ENCODE results near the gene JMJD7.

Gene JMJD7

GRCh38 chr15:41847981-41848380 is 20.1 kb downstream of the JMJD7 start:
- DNase-seq: no peak

GRCh38 chr15:41848631-41849030 is 20.7 kb downstream of the JMJD7 start:
- DNase-seq: no peak

DNA sequence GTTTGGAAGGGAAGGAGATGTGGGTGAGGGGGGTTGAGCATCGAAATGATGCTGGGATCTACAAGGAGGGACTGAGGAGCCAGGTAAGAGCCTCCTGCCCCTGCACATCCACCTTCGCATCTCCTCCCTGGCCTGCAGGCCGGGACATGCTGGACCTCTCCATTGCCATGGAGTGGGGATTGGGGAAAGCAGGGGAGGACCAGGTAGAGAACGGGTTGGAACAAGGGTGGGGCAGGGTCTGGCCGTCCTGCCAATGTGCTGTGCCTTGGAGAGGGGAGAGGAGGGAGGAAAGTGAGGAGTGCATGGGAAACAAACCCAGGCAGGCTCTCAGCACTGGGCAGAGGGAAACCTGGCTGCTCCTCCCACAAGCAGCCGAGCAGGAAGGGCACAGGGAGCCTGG is 21.3 kb downstream of the JMJD7 start:
- DNase-seq: no peak

DNA sequence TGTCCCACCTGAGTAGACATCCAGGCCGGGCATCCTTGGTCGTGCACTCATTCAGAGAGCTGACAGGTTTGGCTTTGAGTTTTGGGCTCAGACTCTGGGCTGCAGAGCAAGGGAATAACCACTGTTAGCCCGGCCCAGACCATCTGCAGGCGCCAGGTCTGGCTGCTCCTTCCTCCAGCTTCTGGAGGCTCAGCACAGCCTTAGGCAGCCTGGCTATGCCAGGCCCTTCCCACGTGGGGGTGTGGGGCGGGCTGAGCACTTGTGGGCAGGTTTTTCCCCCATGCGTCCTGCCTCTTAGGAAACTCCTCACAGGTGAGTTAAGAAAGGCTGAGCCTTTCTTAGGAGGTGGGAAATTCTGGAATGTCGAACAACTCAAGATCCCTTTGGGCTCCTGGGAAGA is 22.0 kb downstream of the JMJD7 start:
- no peak for DNase-seq

DNA sequence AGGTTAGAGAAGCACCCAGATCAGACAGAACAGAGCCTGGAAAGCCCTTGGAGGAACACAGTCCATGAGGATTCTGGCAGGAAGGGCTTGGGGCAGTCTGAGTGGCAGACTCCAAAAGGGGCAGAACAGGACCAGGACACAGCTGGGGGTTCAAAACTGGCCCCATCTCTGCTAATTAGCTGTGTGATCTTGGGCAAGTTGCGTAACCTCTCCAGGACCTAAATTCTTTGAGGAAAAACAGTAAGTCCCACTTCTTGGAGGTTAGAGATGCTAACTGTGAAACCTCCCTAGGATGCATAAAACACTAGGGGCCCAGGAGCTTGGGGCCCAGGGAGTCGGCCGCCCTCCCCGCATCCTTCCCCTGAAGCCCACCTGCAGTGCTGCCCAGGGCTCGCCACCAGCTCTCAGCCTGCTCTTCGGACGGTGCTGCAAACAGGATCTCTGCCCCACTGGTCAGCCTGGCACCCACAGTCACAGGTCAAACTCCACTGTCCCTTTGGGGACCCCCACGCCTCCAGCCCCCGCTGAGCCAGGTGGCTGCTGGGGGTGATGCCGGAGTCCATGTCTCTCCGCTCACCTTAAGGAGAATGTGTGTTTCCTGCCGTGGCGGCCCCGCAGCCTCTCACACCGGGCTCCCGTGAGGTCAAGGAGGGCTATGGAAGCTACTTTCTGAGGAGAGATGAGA is 22.7 kb downstream of the JMJD7 start:
- no peak for DNase-seq

- DNase-seq: no peak
These were observed 23.3 kb downstream of the JMJD7 start for GRCh38 chr15:41851167-41851523.

- DNase-seq: no peak
These were observed 24.0 kb downstream of the JMJD7 start for GRCh38 chr15:41851755-41852370.

DNA sequence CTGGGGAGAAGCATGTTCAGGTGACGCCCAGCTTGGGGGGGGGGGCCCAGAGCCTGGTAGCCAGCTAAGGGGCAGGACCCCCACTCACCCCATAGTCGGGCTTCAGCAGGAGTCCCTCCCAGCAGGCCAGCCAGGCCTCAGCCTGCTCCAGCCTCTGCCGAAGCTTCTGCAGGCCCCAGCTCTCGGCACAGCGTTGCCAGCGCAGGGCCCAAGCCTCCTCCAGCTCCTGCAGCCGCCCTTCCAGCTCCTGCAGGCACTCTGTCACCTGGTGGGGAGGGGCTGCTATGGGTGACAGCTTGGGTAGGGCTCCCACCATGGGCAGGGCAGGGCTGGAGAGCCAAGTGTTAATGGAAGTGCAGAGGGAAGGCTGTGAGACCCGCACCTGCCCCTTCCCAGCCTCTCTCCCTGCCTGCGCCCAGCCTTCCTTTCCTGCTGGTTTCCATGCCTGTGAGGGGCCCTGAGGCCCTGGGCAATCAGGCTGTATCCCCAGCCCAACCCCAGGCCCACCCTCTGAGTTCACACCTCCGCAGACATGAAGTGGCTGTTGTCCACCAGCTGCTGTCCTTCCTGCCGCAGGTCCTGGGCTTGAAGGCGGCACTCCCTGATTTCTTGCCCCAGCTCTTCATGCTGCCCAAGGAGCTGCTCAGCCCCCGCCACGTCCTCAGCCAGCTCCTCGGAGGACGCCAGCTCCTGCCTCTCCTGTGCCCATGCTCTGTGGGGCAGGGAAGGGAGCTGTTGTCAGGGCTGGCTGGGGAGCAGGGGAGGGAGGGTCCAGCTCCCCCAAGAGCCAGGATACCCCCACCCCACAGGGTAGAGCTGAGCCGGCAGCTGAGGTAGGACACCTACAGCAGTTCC is 25.1 kb downstream of the JMJD7 start:
- DNase-seq: no peak

DNA sequence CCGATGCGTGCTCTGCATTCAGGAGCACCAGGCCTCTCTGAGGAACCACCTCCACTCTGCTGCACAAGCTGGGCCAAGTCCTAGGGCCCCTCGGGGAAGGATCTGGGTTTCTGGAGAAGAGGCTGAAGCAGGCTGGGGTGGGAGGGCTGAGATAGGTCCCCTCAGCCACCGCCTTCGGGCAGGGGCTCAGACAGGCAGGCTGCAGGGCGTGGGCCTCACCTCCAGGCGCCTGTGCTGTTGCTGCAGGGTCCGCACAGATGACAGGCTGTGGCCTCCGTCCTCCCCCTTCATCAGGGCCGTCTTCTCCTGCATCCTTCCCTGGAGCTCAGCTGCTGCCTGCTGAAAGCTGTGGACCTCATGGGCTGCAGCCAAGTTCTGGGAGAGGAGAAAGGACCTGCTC is 25.9 kb downstream of the JMJD7 start:
- no peak for DNase-seq

DNA sequence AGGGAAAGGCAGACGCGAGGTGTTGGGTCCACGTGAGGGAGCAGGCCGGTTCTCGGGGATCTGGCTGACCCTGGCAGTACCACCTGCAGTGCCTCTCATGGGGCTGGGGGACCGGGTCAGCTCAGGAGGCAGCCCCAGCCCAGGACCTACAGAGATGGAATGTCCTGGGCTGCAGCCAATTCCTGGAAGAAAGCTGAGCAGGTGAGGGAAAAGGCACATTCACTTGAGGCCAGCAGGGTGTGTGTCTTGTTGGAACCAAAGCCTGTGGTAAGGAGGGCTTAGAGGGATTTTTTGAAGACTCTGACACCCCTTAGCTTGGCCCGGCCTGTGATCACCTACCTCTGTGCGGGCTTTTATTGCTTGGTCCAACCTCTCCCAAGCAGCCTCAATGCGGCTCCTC is 26.6 kb downstream of the JMJD7 start:
- no peak for DNase-seq

DNA sequence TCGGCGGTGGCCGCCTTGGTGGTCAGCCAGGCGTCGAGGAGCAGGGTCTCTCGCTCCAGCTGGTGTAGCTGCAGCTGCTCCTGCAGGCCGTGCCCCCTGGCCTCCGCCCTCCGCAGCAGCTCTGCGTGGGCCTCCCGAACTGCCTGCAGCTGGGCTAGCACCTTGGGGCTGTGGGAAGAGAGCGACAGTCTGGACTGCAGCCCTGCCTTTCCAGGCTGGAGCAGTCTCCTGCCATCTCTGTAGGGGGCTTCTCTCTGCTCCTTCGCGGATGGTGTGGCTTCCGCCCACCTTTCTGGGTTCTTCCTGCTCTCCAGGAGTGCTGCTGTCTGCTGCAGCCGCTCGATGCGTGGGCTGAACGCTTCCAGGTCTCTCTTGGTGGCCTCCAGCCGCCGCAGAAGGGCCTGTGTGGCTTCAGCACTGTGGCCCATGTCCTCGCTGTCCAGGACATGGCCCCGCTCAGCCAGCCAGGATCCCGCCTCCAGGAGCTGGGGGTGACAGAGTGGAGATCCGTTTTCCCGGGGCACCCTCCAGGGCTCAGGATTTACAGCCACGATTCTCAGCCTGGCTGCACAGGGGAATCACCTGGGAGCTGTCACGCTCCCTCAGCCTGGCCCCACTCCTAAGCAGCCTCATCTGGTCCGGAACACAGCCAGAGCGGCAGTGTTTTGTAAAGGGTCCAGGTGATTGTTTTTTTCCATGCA is 27.5 kb downstream of the JMJD7 start:
- no peak for DNase-seq

DNA sequence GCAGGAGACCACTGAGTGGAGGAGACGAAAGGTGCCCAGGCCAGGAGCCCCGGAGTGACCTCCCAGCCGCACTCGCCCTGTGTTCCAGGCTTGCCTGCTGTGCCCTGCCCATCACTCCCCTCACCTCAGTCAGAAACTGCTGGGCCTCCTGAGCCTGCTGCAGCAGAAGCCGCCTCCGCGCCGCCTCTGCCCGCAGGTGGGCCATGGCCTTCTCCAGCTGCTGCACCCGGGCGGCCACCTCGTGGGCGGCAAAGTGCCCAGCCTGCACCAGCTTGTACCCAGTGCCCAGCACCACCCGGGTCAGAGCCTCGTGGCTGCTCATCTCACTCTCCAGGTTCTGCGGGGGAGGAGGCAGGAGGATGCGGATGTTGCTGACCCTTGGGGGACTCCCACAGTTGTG is 28.4 kb downstream of the JMJD7 start:
- no peak for DNase-seq

GRCh38 chr15:41856716-41857115 is 28.8 kb downstream of the JMJD7 start:
- no peak for DNase-seq

DNA sequence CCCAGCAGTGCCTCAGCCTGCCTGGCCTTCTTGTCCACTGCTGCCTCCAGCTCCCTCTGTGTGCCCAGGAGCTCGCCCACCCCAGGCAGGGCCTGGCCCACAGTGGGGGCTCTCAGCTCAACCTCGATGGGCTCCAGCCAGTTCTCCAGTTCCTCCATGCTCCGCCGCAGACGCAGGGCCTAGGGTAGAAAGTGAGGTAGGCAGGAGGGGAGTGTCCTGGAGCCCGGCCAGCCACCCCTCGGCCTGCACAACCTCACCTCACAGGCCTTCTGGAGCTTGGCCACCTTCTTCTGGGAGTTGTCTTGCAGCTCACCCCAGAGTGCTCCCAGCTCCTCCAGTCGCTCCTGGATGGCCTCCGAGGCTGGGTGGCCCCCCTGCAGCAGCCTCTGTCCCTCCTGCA is 29.4 kb downstream of the JMJD7 start:
- DNase-seq: no peak

- DNase-seq: no peak
These were observed 30.9 kb downstream of the JMJD7 start for GRCh38 chr15:41858756-41859155.

- DNase-seq: no peak
These were observed 32.3 kb downstream of the JMJD7 start for GRCh38 chr15:41860049-41860828.

DNA sequence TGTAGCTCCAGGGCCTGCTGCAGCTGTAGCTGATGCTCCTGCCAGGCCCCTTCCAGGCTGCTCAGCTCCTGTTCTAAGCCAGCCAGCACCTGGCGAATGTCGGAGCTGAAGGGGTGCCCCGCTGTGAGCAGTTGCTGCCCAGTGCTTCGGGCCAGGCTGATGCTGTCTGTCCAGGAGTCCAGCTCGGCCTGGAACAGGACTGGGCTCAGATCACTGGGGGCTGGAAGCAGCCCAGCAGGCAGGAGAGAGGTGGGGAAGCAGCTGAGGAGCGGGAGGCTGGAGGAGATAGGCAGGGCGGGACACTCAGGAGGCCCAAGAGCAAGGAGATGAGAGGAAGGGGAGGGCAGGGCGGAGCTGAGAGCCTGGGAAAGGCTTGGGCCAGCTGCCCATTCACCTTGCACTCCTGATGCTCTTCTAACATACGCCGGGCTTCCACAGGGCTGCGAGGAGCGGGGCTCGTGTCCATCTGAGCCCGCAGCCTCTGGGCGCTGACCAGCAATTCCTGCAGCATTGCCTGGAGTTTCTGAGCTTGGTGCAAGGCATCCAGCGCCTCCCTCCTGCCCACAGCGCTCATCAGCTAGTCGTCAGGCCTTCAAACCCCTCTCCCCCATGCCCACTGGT is 34.0 kb downstream of the JMJD7 start:
- DNase-seq: no peak

- DNase-seq: no peak
These were observed 34.7 kb downstream of the JMJD7 start for GRCh38 chr15:41862515-41863116.

DNA sequence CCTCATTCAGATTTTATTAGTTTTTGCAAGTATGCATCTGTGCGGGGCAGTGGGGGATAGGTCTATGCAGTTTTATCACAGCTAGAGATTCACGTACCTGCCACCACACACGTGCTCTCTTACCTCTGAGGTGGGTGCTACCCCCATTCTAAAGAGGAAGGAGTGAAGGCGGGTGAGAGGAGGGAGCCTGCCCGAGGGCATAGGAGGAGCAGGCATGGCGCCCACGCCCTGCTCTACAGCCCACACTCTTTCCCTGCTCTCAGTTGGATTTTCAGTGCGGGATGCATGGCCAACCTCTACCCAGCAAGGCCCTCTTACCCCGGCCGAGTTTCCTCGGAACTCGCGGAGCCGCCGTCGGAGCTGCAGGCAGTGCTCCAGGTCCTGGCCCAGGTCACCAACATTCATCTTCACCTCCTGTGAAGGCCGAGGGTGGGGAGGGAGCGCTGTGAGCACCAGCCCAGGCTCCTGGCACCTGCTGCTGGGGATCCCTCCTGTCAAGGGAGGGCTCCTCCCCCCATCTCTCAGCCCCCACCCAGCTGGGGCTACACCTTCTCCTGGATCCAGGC is 37.7 kb downstream of the JMJD7 start:
- DNase-seq: no peak

DNA sequence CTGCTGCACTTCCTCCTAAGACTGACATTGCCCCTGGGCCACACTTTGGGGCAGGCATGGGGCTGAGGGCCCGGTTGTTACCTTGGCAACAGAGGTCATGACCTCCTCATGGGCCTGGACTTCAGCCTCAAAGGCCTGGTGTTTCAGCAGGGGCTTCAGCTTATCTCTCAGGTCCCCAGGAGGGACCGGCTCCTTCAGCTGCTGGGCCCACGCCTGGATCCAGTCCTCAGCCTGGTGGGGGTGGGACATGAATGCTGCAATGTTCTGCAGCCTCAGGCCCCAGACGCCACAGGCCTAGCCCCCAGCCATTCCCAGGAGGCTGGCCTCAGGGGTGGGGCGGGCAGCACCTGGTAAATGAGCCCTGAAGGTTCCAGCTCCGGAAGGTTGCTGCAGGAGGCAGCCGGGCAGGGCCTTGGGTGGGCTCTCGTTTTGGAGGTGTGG is 38.4 kb downstream of the JMJD7 start:
- no peak for DNase-seq

DNA sequence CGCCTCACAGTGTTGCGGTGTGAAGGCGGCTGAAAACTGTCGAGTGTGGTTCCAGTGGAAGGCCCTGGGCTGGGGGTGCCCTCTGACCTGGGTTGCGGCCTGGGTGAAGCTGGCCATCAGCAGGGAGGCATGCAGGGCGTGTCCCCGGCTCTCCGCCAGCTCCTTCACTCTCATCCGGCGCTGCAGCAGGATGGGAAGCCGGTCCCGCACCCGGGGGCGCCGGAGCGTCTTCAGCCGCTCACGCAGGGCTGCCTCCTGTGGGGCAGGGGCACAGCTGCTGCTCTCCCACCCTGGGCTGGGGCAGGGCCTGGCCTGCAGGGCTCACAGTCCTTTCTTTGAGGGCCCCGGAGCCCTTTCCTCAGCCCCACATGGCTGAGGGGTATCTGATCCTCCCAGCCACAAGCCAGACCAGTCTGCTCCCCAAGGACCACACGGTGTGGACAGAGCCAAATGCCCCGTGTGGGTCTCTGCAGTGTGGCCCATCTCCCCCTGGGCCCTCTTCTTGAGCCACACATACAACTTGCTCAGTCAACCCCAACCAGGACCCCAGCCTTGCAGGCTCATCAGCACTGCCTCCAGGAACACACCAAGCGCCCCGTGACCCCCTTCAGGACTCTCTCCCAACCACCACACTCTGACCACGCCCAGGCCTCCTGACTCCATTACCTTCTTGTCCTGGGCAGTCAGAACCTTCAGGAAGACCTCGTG is 39.1 kb downstream of the JMJD7 start:
- no peak for DNase-seq
